HepG2 (cell line): Measurements from ENCODE around the gene TELO2. TPM values are rescaled to one million over a fixed set of nuclear protein-coding genes. Genes with fewer than 3 reads are reported as not detected.

Experiments
- ARID3A ChIP-seq: IDR thresholded peaks from 2 replicates; pipeline ENCODE4 v1.6.1; 2012; ENCODE audit warnings: low read depth, low read length, improper control_type of control experiment
- BCL3 ChIP-seq: sonication (generic); formaldehyde crosslinking; IDR thresholded peaks from 2 replicates; pipeline ENCODE4 v1.5.1; 2020; ENCODE audit warnings: mild to moderate bottlenecking, missing genetic modification reagents, moderate library complexity
- CERS6 ChIP-seq: sonication (generic); formaldehyde crosslinking; IDR thresholded peaks from 2 replicates; pipeline ENCODE4 v1.5.0; 2020; ENCODE audit warnings: missing genetic modification reagents
- MED1 ChIP-seq: sonication (generic); formaldehyde crosslinking; IDR thresholded peaks from 2 replicates; pipeline ENCODE4 v1.4.0; 2020; ENCODE audit warnings: missing genetic modification reagents
- MED13 ChIP-seq: sonication (generic); formaldehyde crosslinking; IDR thresholded peaks from 2 replicates; pipeline ENCODE4 v1.5.0; 2020; ENCODE audit warnings: missing genetic modification reagents
- PAXIP1 ChIP-seq: sonication (generic); formaldehyde crosslinking; conservative IDR thresholded peaks from 2 replicates; pipeline ENCODE4 v1.4.0; 2020; ENCODE audit warnings: mild to moderate bottlenecking, missing genetic modification reagents, moderate library complexity
- PHF21A ChIP-seq: sonication (generic); formaldehyde crosslinking; IDR thresholded peaks from 2 replicates; pipeline ENCODE4 v1.5.0; 2020; ENCODE audit warnings: mild to moderate bottlenecking, missing genetic modification reagents
- RARA ChIP-seq: IDR thresholded peaks from 2 replicates; pipeline ENCODE4 v1.6.1; 2016; ENCODE audit warnings: missing genetic modification reagents, missing compliant biosample characterization
- SAP130 ChIP-seq: IDR thresholded peaks from 2 replicates; pipeline ENCODE4 v1.6.1; 2016; ENCODE audit warnings: low read depth
- SOX5 ChIP-seq: IDR thresholded peaks from 2 replicates; pipeline ENCODE4 v1.6.1; 2016; ENCODE audit warnings: borderline replicate concordance
- TEAD3 ChIP-seq: optimal IDR thresholded peaks from 2 replicates; pipeline ENCODE3; 2016; ENCODE audit warnings: borderline replicate concordance
- THAP11 ChIP-seq: IDR thresholded peaks from 2 replicates; pipeline ENCODE4 v1.6.1; 2016; ENCODE audit warnings: missing biosample characterization, missing genetic modification reagents
- ZNF670 ChIP-seq: sonication (generic); formaldehyde crosslinking; IDR thresholded peaks from 2 replicates; pipeline ENCODE4 v1.8.0; 2022; ENCODE audit warnings: mild to moderate bottlenecking, missing genetic modification reagents, borderline replicate concordance
- ZNF710 ChIP-seq: sonication (generic); formaldehyde crosslinking; IDR thresholded peaks from 2 replicates; pipeline ENCODE4 v1.5.0; 2020; ENCODE audit warnings: mild to moderate bottlenecking, missing genetic modification reagents, borderline replicate concordance
- polyA plus RNA-seq, 8 experiments: library from polyadenylated mRNA; depleted of rRNA in 3 of 8; stranded (reverse) in 7 of 8; unstranded in 1 of 8; fragments of >200 nt; fragmentation: Illumina TruSeq in 4 of 8; extraction: Trizol in 4 of 8; gene quantifications; 2 replicates each; pipeline versions ENCODE4 v1.2.1 to v1.2.3, GENCODE V29; 2011 to 2016; ENCODE audit warnings: low read depth in 4 of 8, missing spikeins in 1 of 8, mixed read lengths in 1 of 8; ENCODE audit not compliant: insufficient read depth in 1 of 8
- total RNA-seq, 5 experiments: library from RNA; depleted of rRNA; stranded (reverse); fragments of >200 nt; fragmentation: Illumina TruSeq; extraction: Trizol; gene quantifications; 2 replicates each; pipeline ENCODE4 v1.2.3, GENCODE V29; 2016; ENCODE audit warnings: low read depth in 1 of 5

TELO2 gene
- total and polyA plus RNA-seq, 2 of the 13 experiments (the other 11 are each of a cell fraction or from before 2014, with no cell fraction given), result 10.1 to 17.9 TPM

GRCh38 chr16:1545044-1546040, 52.2 kb downstream of the TELO2 start (continued):
- TF ChIP-seq PAXIP1 (CRISPR knock-in tag) (peak; percentile 79), MED1 (CRISPR knock-in tag) (peak; percentile 56), ZNF710 (CRISPR knock-in tag) (no peak), RARA (CRISPR knock-in tag) (peak; percentile 18; the same call in 1 of the 2 replicates), MED13 (no peak), BCL3 (CRISPR knock-in tag) (no peak), ZNF670 (CRISPR knock-in tag) (no peak), ARID3A (no peak), PHF21A (CRISPR knock-in tag) (peak; percentile 59), SAP130 (CRISPR knock-in tag) (peak; percentile 74), TEAD3 (CRISPR knock-in tag) (peak; percentile 6), CERS6 (CRISPR knock-in tag) (no peak), THAP11 (CRISPR knock-in tag) (no peak), SOX5 (CRISPR knock-in tag) (0 out of 2 replicates have a peak, but pooled peaks have one; percentile 21)
